ENCODE results near the gene CBX2. TPM values are rescaled to one million over a fixed set of nuclear protein-coding genes. Genes with fewer than 3 reads are reported as not detected.
A peak's percentile ranks its signal among the peaks of the same experiment; 100 is the strongest.
"Not testable (repeated sequence)": the region's sequence is repeated elsewhere in the genome, so short reads cannot be mapped to it uniquely, and the experiment has no call there.

The CBX2 gene
- total RNA-seq, 1 donor = 44.2 TPM

- DNase-seq (ENCODE audit: low read depth in 2 of 3, low spot score in 2 of 3) = no peak
Measured at GRCh38 chr17:79765708-79766107, 12.2 kb upstream of the CBX2 start.

GRCh38 chr17:79769570-79770506 lies 8.1 kb upstream of the CBX2 start:
- DNase-seq (ENCODE audit: low read depth in 2 of 3, low spot score in 2 of 3) = peak in 1 of 3 donors; percentile 21

GRCh38 chr17:79771276-79771675 lies 6.7 kb upstream of the CBX2 start:
- DNase-seq (ENCODE audit: low read depth in 2 of 3, low spot score in 2 of 3) = no peak

- not testable (repeated sequence) for DNase-seq (ENCODE audit: low read depth in 2 of 3, low spot score in 2 of 3)
Measured at GRCh38 chr17:79772726-79773125, 5.2 kb upstream of the CBX2 start.

GRCh38 chr17:79774561-79774975 lies 3.4 kb upstream of the CBX2 start:
- no peak for DNase-seq (ENCODE audit: low read depth in 2 of 3, low spot score in 2 of 3)

GRCh38 chr17:79775632-79776031 lies 2.3 kb upstream of the CBX2 start:
- no peak for DNase-seq (ENCODE audit: low read depth in 2 of 3, low spot score in 2 of 3)

- DNase-seq (ENCODE audit: low read depth in 2 of 3, low spot score in 2 of 3) = no peak
Measured at GRCh38 chr17:79776376-79777119, 1.4 kb upstream of the CBX2 start.

- DNase-seq (ENCODE audit: low read depth in 2 of 3, low spot score in 2 of 3) = peak in 2 of 3 donors; percentile 67 to 79
Measured at GRCh38 chr17:79777120-79777893, 641 bp upstream of the CBX2 start.

GRCh38 chr17:79778504-79779083 lies 646 bp downstream of the CBX2 start:
- DNase-seq (ENCODE audit: low read depth in 2 of 3, low spot score in 2 of 3) = peak in 1 of 3 donors; percentile 66

GRCh38 chr17:79779084-79779529 lies 1.2 kb downstream of the CBX2 start:
- no peak for DNase-seq (ENCODE audit: low read depth in 2 of 3, low spot score in 2 of 3)

- DNase-seq (ENCODE audit: low read depth in 2 of 3, low spot score in 2 of 3) = no peak
Measured at GRCh38 chr17:79779661-79780365, 1.9 kb downstream of the CBX2 start.

GRCh38 chr17:79781012-79781650 lies 3.2 kb downstream of the CBX2 start:
- DNase-seq (ENCODE audit: low read depth in 2 of 3, low spot score in 2 of 3) = no peak

- no peak for DNase-seq (ENCODE audit: low read depth in 2 of 3, low spot score in 2 of 3)
Measured at GRCh38 chr17:79781736-79782575, 4.0 kb downstream of the CBX2 start.

- DNase-seq (ENCODE audit: low read depth in 2 of 3, low spot score in 2 of 3) = no peak
Measured at GRCh38 chr17:79783891-79784290, 5.9 kb downstream of the CBX2 start.

GRCh38 chr17:79784353-79785016 lies 6.5 kb downstream of the CBX2 start:
- no peak for DNase-seq (ENCODE audit: low read depth in 2 of 3, low spot score in 2 of 3)

- DNase-seq (ENCODE audit: low read depth in 2 of 3, low spot score in 2 of 3) = no peak
Measured at GRCh38 chr17:79785017-79785899, 7.3 kb downstream of the CBX2 start.

All from hematopoietic multipotent progenitor cell (in vitro differentiated cells).